SK-N-SH (cell line): ENCODE data around the gene IL11. TPM values are rescaled to one million over a fixed set of nuclear protein-coding genes. Genes with fewer than 3 reads are reported as not detected.
"Not testable (repeated sequence)": the region's sequence is repeated elsewhere in the genome, so short reads cannot be mapped to it uniquely, and the experiment has no call there.

Experiments used
- CTCF ChIA-PET: fragments of 300-600, 350-600 bp; formaldehyde crosslinking; extraction: SDS; loops from one replicate; lab custom pipeline; 2021; lab: Yijun Ruan, JAX
- POLR2A ChIA-PET: fragments of 350-600 bp; sonication (Branson Sonifier 250); formaldehyde crosslinking; extraction: SDS; loops from one replicate; lab custom pipeline; 2020; ENCODE audit warnings: antibody characterized with exemption, inconsistent platforms; lab: Yijun Ruan, JAX
- DNase-seq: peaks from one replicate; pipeline ENCODE4 v3.0.0; 2012
- H2AFZ ChIP-seq: fragments of 200-600 bp; sonication (generic); 2 replicates; pipeline ENCODE4 v1.8.1; 2016; ENCODE audit warnings: antibody characterized with exemption, mild to moderate bottlenecking, low read depth
- H3F3A ChIP-seq: fragments of 200-600 bp; sonication (generic); replicated peaks from 2 replicates; pipeline ENCODE3; 2016; ENCODE audit warnings: antibody characterized with exemption, mild to moderate bottlenecking; ENCODE audit not compliant: insufficient read depth
- H3K27ac ChIP-seq, 2 experiments: fragments of 200-500 bp in 1 of 2; fragments of 200-600 bp in 1 of 2; sonication (Bioruptor generic) in 1 of 2; sonication (generic), shearing (Covaris generic) in 1 of 2; 2 replicates each; pipeline versions ENCODE4 v1.5.1 to v1.6.1; 2014 to 2016; ENCODE audit warnings: low read depth in 2 of 2, inconsistent platforms in 1 of 2, low read length in 1 of 2, mild to moderate bottlenecking in 1 of 2, mixed read lengths in 1 of 2
- H3K27me3 ChIP-seq: fragments of 200-600 bp; sonication (generic), shearing (Covaris generic); 2 replicates; pipeline ENCODE4 v1.6.1; 2016; ENCODE audit warnings: mixed run types; ENCODE audit not compliant: insufficient read depth
- H3K36me3 ChIP-seq, 2 experiments: fragments of 200-500 bp in 1 of 2; fragments of 200-600 bp in 1 of 2; sonication (Bioruptor generic) in 1 of 2; sonication (generic) in 1 of 2; replicated peaks in 1 of 2; 2 replicates each; pipeline versions ENCODE3 to v1.5.1; 2014 to 2016; ENCODE audit warnings: low read length in 1 of 2, mild to moderate bottlenecking in 1 of 2; ENCODE audit not compliant: insufficient read depth in 2 of 2, control insufficient read depth in 1 of 2
- H3K4me1 ChIP-seq, 2 experiments: fragments of 200-500 bp in 1 of 2; fragments of 200-600 bp in 1 of 2; sonication (Bioruptor generic) in 1 of 2; sonication (generic), shearing (Covaris generic) in 1 of 2; 2 replicates each; pipeline versions ENCODE4 v1.5.1 to v1.6.1; 2014 to 2016; ENCODE audit warnings: low read depth in 1 of 2, low read length in 1 of 2, mixed run types in 1 of 2; ENCODE audit not compliant: insufficient read depth in 2 of 2, control insufficient read depth in 1 of 2
- H3K4me2 ChIP-seq: fragments of 200-600 bp; sonication (generic), shearing (Covaris generic); 2 replicates; pipeline ENCODE4 v1.6.1; 2017; ENCODE audit warnings: mixed run types
- H3K4me3 ChIP-seq, 2 experiments: fragments of 200-500 bp in 1 of 2; fragments of 200-600 bp in 1 of 2; sonication (Bioruptor generic) in 1 of 2; sonication (generic), shearing (Covaris generic) in 1 of 2; 2 replicates each; pipeline versions ENCODE4 v1.5.1 to v1.8.1; 2014 to 2016; ENCODE audit warnings: low read depth in 2 of 2, inconsistent platforms in 1 of 2, low read length in 1 of 2, mild to moderate bottlenecking in 1 of 2, mixed read lengths in 1 of 2, moderate library complexity in 1 of 2
- H3K79me2 ChIP-seq: fragments of 200-600 bp; sonication (generic); 2 replicates; pipeline ENCODE4 v1.8.1; 2017; ENCODE audit warnings: mild to moderate bottlenecking; ENCODE audit not compliant: insufficient read depth
- H3K9ac ChIP-seq: fragments of 200-600 bp; sonication (generic); 2 replicates; pipeline ENCODE4 v1.6.1; 2017; ENCODE audit warnings: mixed run types
- H3K9me2 ChIP-seq: fragments of 200-600 bp; sonication (generic); 2 replicates; pipeline ENCODE4 v1.6.1; 2017; ENCODE audit warnings: mixed run types
- H3K9me3 ChIP-seq: fragments of 200-600 bp; sonication (generic); 2 replicates; pipeline ENCODE4 v1.6.1; 2017; ENCODE audit warnings: mixed run types, mild to moderate bottlenecking, moderate library complexity
- H4K20me1 ChIP-seq: fragments of 200-600 bp; sonication (generic); 2 replicates; pipeline ENCODE4 v1.6.1; 2017; ENCODE audit warnings: mild to moderate bottlenecking, mixed run types; ENCODE audit not compliant: insufficient read depth
- ELF1 ChIP-seq: IDR thresholded peaks from 2 replicates; pipeline ENCODE4 v1.4.0; 2012
- FOXJ3 ChIP-seq: sonication (generic); formaldehyde crosslinking; IDR thresholded peaks from 2 replicates; pipeline ENCODE4 v1.5.1; 2020; ENCODE audit warnings: mild to moderate bottlenecking, missing genetic modification reagents
- GABPA ChIP-seq: IDR thresholded peaks from 2 replicates; pipeline ENCODE4 v1.4.0; 2012; ENCODE audit warnings: low read depth, mild to moderate bottlenecking
- GATA2 ChIP-seq: sonication (generic); formaldehyde crosslinking; IDR thresholded peaks from 2 replicates; pipeline ENCODE4 v1.5.0; 2020; ENCODE audit warnings: mild to moderate bottlenecking, missing genetic modification reagents
- MEF2A ChIP-seq: IDR thresholded peaks from 2 replicates; pipeline ENCODE4 v1.4.0; 2012; ENCODE audit warnings: low read depth, borderline replicate concordance
- MXI1 ChIP-seq: IDR thresholded peaks from 2 replicates; pipeline ENCODE4 v1.6.1; 2012; ENCODE audit warnings: mild to moderate bottlenecking, low read depth, low read length, improper control_type of control experiment
- NRF1 ChIP-seq: IDR thresholded peaks from 2 replicates; pipeline ENCODE4 v1.6.1; 2012; ENCODE audit warnings: low read depth, mild to moderate bottlenecking, low read length
- PBX3 ChIP-seq: IDR thresholded peaks from 2 replicates; pipeline ENCODE4; 2012
- RCOR1 ChIP-seq: fragments of 150-350 bp; IDR thresholded peaks from 2 replicates; pipeline ENCODE4 v1.6.1; 2017; ENCODE audit warnings: antibody characterized with exemption, low read length
- RFX5 ChIP-seq: IDR thresholded peaks from 2 replicates; pipeline ENCODE4 v1.6.1; 2012; ENCODE audit warnings: mild to moderate bottlenecking, improper control_type of control experiment, low read length
- SIN3A ChIP-seq: IDR thresholded peaks from 2 replicates; pipeline ENCODE4 v1.6.1; 2012; ENCODE audit warnings: low read depth, mild to moderate bottlenecking, low read length, moderate library complexity, borderline replicate concordance
- SMC3 ChIP-seq: IDR thresholded peaks from 2 replicates; pipeline ENCODE4 v1.6.1; 2012; ENCODE audit warnings: low read depth, low read length, improper control_type of control experiment
- TAF1 ChIP-seq: IDR thresholded peaks from 2 replicates; pipeline ENCODE4 v1.6.1; 2012; ENCODE audit warnings: low read depth, mild to moderate bottlenecking, low read length, moderate library complexity, borderline replicate concordance
- TCF12 ChIP-seq: IDR thresholded peaks from 2 replicates; pipeline ENCODE4 v1.4.0; 2012
- USF2 ChIP-seq: fragments of 150-350 bp; IDR thresholded peaks from 2 replicates; pipeline ENCODE4 v1.6.1; 2017; ENCODE audit warnings: antibody characterized with exemption, low read length, low read depth, borderline replicate concordance
- YY1 ChIP-seq: IDR thresholded peaks from 2 replicates; pipeline ENCODE4 v1.4.0; 2012; ENCODE audit warnings: low read depth, mild to moderate bottlenecking
- WGBS: methylation state at CpG from one replicate; pipeline ENCODE4 v1.1.6; 2017; ENCODE audit warnings: low lambda C conversion rate; 5-methylcytosine and 5-hydroxymethylcytosine counted together
- polyA plus RNA-seq, 3 experiments: library from polyadenylated mRNA; depleted of rRNA; stranded (reverse); fragments of >200 nt; gene quantifications; 2 replicates each; pipeline ENCODE4 v1.2.3, GENCODE V29; 2012
- TF ChIP-seq, protein P1 (sequence below): fragments of 200-600 bp; sonication (generic); IDR thresholded peaks from 2 replicates; pipeline ENCODE4 v1.6.1; 2017; ENCODE audit warnings: antibody characterized with exemption, mild to moderate bottlenecking, moderate library complexity
- TF ChIP-seq, protein P2 (sequence below): fragments of 150-350 bp; IDR thresholded peaks from 2 replicates; pipeline ENCODE4 v1.6.1; 2016; ENCODE audit warnings: mild to moderate bottlenecking, low read depth, low read length

IL11 gene
- polyA plus RNA-seq, 1 of the 3 experiments (the other 2 are of a cell fraction): 13.2 TPM

DNA sequence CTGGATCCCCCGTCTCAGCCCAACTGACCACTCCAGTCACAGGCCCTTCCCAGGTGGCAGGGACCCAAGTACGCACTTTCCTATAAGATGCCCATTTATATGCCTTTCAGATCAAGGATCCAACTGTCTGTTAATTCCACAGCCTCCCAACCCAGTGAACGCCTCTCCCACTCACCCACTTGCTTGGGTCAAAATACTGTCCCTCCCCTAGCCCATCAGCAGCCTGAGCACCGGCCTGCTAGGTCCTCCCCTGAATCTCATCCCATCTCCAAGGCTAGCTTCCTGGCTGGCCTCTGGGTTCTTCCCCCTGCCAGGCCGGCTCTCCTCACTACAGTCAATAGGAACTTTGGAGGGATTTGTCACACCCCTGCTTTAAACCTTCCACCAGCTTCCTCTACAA is 35.4 kb upstream of the IL11 start (continued):
- TF ChIP-seq SMC3 (no peak), ELF1 (no peak), PBX3 (no peak), TCF12 (no peak), RFX5 (no peak), MEF2A (no peak), GABPA (no peak)

DNA sequence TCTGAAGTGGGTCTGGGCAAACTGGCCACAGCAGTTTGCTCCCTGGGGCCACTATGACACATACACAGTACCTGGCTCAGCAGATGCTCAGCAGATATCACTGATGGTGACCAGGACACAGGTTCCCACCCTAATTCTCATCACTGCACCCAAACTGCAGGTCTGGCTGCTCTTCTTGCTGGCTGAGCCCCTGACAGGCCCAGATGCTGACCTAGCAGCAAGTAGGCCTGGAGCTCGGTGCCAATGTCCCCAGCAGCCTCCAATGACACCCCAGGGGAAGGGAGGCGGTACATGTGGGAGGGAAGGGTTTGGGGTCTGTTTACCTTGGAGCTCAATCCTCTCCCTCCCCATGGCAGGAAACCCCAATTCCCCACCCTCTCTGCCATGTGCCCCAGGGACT is 32.2 kb upstream of the IL11 start:
- H3K27me3 ChIP-seq: no peaks in the 10 kb centered on the region
- H3K9me2 ChIP-seq: no peaks in the 10 kb centered on the region
- CTCF ChIA-PET: interaction anchor here (0.7 to 1.2 kb wide), 3 partner anchors 10 to 101 kb away, joined by 3 to 4 read pairs (median 3); no protein-coding TSS in a partner anchor
- no peak overlapping the region for H3K4me3 ChIP-seq
- peaks cover 57% of the 10 kb centered on the region for H3K79me2 ChIP-seq
- WGBS: 100% methylated on average over 1 of the region's 2 CpGs
- peaks cover 31 to 36% of the 10 kb centered on the region in 2 experiments for H3K36me3 ChIP-seq
- H3K4me2 ChIP-seq: no peak overlapping the region
- H4K20me1 ChIP-seq: peaks cover 63% of the 10 kb centered on the region
- H3K4me1 ChIP-seq: peaks cover 12 to 23% of the 10 kb centered on the region in 2 experiments; a peak in 3 of 4 replicates
- no peaks in the 10 kb centered on the region for H3K9me3 ChIP-seq
- H3K27ac ChIP-seq: no peak overlapping the region
- H2AFZ ChIP-seq: no peak overlapping the region
- H3K9ac ChIP-seq: no peak overlapping the region
- no peak for DNase-seq
- TF ChIP-seq GATA2 (CRISPR knock-in tag): no peak
- TF ChIP-seq USF2: no peak
- TF ChIP-seq SMC3: no peak
- no peak for TF ChIP-seq NRF1
- TF ChIP-seq TCF12: no peak
- TF ChIP-seq FOXJ3: no peak
- TF ChIP-seq MXI1: no peak
- no peak for TF ChIP-seq RCOR1
- no peak for TF ChIP-seq YY1
- no peak for TF ChIP-seq PBX3
- no peak for TF ChIP-seq SIN3A
- TF ChIP-seq, protein P1, sequence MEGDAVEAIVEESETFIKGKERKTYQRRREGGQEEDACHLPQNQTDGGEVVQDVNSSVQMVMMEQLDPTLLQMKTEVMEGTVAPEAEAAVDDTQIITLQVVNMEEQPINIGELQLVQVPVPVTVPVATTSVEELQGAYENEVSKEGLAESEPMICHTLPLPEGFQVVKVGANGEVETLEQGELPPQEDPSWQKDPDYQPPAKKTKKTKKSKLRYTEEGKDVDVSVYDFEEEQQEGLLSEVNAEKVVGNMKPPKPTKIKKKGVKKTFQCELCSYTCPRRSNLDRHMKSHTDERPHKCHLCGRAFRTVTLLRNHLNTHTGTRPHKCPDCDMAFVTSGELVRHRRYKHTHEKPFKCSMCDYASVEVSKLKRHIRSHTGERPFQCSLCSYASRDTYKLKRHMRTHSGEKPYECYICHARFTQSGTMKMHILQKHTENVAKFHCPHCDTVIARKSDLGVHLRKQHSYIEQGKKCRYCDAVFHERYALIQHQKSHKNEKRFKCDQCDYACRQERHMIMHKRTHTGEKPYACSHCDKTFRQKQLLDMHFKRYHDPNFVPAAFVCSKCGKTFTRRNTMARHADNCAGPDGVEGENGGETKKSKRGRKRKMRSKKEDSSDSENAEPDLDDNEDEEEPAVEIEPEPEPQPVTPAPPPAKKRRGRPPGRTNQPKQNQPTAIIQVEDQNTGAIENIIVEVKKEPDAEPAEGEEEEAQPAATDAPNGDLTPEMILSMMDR: no peak
- TF ChIP-seq, protein P2, sequence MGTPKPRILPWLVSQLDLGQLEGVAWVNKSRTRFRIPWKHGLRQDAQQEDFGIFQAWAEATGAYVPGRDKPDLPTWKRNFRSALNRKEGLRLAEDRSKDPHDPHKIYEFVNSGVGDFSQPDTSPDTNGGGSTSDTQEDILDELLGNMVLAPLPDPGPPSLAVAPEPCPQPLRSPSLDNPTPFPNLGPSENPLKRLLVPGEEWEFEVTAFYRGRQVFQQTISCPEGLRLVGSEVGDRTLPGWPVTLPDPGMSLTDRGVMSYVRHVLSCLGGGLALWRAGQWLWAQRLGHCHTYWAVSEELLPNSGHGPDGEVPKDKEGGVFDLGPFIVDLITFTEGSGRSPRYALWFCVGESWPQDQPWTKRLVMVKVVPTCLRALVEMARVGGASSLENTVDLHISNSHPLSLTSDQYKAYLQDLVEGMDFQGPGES: no peak
- TF ChIP-seq TAF1: no peak
- peaks cover 45% of the 10 kb centered on the region for H3F3A ChIP-seq
- POLR2A ChIA-PET: interaction anchor here (1.0 kb wide), 1 partner anchor 9 kb away, joined by 4 read pairs; no protein-coding TSS in a partner anchor

- Histone ChIP-seq H3K79me2 (peaks cover 45% of the 10 kb centered on the region), H3F3A (peaks cover 45% of the 10 kb centered on the region), H3K36me3 (peaks cover 31 to 36% of the 10 kb centered on the region in 2 experiments), H3K4me1 (peaks cover 12 to 18% of the 10 kb centered on the region in 2 experiments; a peak in 3 of 4 replicates), H4K20me1 (peaks cover 58% of the 10 kb centered on the region)
- DNase-seq, H2AFZ ChIP-seq, H3K9me3 ChIP-seq, CTCF ChIA-PET, H3K27ac ChIP-seq, H3K9ac ChIP-seq, H3K4me2 ChIP-seq, H3K9me2 ChIP-seq, H3K27me3 ChIP-seq, H3K4me3 ChIP-seq: not testable (repeated sequence)
- POLR2A ChIA-PET: interaction anchor here (1.0 to 2.8 kb wide), 2 partner anchors 8 to 10 kb away, joined by 4 to 8 read pairs; no protein-coding TSS in a partner anchor
- WGBS: 93% methylated on average over 11 of the region's 28 CpGs
These were observed 31.1 kb upstream of the IL11 start for GRCh38 chr19:55401390-55401789.
